Neutrophil (primary cell): Measurements from ENCODE around the gene GOSR2.
"Not testable (repeated sequence)": the region's sequence is repeated elsewhere in the genome, so short reads cannot be mapped to it uniquely, and the experiment has no call there.

Experiments used
- H3K27ac ChIP-seq: fragments of 200-600 bp; sonication (generic); 2 replicates; pipeline ENCODE4 v1.5.1; 2016; ENCODE audit warnings: mild to moderate bottlenecking, moderate library complexity
- H3K27me3 ChIP-seq: fragments of 200-600 bp; sonication (generic); 2 replicates; pipeline ENCODE4 v1.6.0; 2016; ENCODE audit warnings: mild to moderate bottlenecking
- H3K36me3 ChIP-seq: fragments of 200-600 bp; sonication (generic); 2 replicates; pipeline ENCODE4 v1.5.1; 2017
- H3K4me1 ChIP-seq, 2 experiments: fragments of 200-600 bp in 1 of 2; sonication (generic) in 1 of 2; 1 replicate in 1 of 2; 2 replicates in 1 of 2; pipeline versions ENCODE4 v1.5.1 to v1.6.1; 2013 to 2016; ENCODE audit warnings: low read depth in 1 of 2, low read length in 1 of 2, mild to moderate bottlenecking in 1 of 2, moderate library complexity in 1 of 2; ENCODE audit not compliant: control insufficient read depth in 1 of 2, insufficient read depth in 1 of 2
- H3K4me3 ChIP-seq, 2 experiments: fragments of 200-600 bp in 1 of 2; sonication (generic) in 1 of 2; 1 replicate in 1 of 2; 2 replicates in 1 of 2; pipeline ENCODE4 v1.5.1; 2013 to 2016; ENCODE audit warnings: low read depth in 1 of 2, low read length in 1 of 2, mild to moderate bottlenecking in 1 of 2, moderate library complexity in 1 of 2
- H3K9me3 ChIP-seq: fragments of 200-600 bp; sonication (generic); 2 replicates; pipeline ENCODE4 v1.5.1; 2016
- TF ChIP-seq, protein P1 (sequence below): fragments of 200-600 bp; sonication (generic); IDR thresholded peaks from 2 replicates; pipeline ENCODE4 v1.5.1; 2016; ENCODE audit warnings: antibody characterized with exemption

The GOSR2 gene

DNA sequence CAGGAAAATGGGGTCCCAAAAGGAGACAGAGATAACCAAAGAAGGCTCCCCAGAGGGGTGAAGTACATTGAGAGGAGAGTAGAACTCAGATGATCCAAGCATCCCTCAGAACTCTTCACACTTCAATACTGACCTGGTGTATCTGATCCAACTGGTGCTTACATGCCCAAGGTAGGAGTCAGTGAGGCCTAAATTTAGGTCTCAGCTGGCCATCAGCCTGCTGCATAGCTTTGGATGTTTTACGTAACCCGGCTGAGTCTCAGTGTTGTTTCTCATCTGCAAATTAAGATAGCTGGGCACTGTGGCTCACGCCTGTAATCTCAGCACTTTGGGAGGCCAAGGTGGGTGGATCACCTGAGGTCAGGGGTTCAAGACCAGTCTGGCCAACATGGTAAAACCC is 11.6 kb upstream of the GOSR2 start:
- H3K27me3 ChIP-seq, result peaks cover 6% of the 10 kb centered on the region
- TF ChIP-seq, protein P1, sequence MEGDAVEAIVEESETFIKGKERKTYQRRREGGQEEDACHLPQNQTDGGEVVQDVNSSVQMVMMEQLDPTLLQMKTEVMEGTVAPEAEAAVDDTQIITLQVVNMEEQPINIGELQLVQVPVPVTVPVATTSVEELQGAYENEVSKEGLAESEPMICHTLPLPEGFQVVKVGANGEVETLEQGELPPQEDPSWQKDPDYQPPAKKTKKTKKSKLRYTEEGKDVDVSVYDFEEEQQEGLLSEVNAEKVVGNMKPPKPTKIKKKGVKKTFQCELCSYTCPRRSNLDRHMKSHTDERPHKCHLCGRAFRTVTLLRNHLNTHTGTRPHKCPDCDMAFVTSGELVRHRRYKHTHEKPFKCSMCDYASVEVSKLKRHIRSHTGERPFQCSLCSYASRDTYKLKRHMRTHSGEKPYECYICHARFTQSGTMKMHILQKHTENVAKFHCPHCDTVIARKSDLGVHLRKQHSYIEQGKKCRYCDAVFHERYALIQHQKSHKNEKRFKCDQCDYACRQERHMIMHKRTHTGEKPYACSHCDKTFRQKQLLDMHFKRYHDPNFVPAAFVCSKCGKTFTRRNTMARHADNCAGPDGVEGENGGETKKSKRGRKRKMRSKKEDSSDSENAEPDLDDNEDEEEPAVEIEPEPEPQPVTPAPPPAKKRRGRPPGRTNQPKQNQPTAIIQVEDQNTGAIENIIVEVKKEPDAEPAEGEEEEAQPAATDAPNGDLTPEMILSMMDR, result no peak
- no peaks in the 10 kb centered on the region for H3K9me3 ChIP-seq
- H3K4me3 ChIP-seq, result no peak overlapping the region
- peaks cover 1 to 4% of the 10 kb centered on the region in 2 experiments for H3K4me1 ChIP-seq
- no peak overlapping the region for H3K27ac ChIP-seq
- no peaks in the 10 kb centered on the region for H3K36me3 ChIP-seq

DNA sequence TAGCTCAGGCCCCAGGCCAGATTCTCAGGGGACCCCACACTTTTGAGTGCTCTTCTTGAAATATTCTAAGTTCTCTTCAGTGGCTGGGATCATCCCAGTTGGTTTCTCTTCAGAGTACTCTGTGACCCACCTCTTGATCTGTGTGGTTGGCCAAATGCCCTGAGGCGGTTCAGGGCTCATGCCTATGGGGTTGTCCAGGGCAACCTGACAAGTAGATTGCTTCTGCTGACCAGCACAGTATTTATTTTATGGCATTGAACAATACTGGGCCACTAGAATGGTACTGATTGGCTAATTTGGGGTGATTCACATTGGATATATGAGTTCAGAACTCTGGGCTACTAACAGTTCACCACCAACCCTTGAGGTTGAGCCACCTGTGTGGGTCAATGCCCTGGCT is 7.4 kb upstream of the GOSR2 start:
- Histone ChIP-seq H3K4me3 (no peak overlapping the region), H3K9me3 (no peaks in the 10 kb centered on the region), H3K27ac (no peak overlapping the region), H3K27me3 (peaks cover 14% of the 10 kb centered on the region), H3K4me1 (no peaks in the 10 kb centered on the region), H3K36me3 (no peaks in the 10 kb centered on the region)
- TF ChIP-seq, protein P1, result no peak

DNA sequence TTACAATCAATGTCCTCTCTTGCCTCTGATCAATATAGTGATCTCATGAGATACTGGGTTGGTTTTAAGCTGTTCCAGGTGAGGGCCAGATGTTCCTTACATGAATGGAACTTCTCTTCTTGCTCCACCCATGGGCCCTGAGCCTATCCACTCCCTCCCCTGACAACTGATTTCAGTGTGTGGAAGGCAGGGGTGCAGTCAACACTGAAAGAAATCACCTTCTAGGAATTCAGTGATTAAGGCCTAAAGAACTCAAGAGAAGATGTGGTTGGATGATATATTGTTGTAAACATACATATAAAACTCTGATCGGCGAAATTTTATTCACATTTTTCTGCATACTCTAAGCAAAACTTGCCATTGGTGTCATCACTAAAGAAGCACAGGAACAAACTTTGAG is 6.7 kb upstream of the GOSR2 start:
- Histone ChIP-seq H3K4me1 (no peaks in the 10 kb centered on the region), H3K27ac (no peak overlapping the region), H3K36me3 (no peaks in the 10 kb centered on the region), H3K9me3 (no peaks in the 10 kb centered on the region), H3K4me3 (no peak overlapping the region), H3K27me3 (peaks cover 18% of the 10 kb centered on the region)
- TF ChIP-seq, protein P1, result no peak

DNA sequence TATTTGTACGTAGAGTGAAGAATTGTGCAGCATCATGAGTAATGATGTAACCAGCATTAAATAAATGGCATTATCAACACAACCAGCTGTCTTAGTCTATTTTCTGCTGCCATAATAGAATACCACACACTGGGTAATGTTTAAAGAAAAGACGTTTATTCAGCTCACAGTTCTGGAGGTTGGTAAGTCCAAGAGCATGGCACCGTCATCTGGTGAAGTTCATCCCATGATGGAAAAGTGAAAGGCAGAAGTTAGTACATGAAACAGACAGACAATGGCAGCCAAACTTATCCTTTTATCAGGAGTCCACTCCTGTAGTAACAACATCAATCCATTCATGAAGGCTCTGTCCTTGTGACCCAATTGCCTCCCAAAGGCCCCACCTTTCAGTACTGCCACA is 6.3 kb upstream of the GOSR2 start:
- Histone ChIP-seq H3K4me1 (no peaks in the 10 kb centered on the region), H3K27ac (no peak overlapping the region), H3K9me3 (no peaks in the 10 kb centered on the region), H3K27me3 (peaks cover 18% of the 10 kb centered on the region), H3K36me3 (no peaks in the 10 kb centered on the region), H3K4me3 (no peak overlapping the region)
- TF ChIP-seq, protein P1, result no peak

DNA sequence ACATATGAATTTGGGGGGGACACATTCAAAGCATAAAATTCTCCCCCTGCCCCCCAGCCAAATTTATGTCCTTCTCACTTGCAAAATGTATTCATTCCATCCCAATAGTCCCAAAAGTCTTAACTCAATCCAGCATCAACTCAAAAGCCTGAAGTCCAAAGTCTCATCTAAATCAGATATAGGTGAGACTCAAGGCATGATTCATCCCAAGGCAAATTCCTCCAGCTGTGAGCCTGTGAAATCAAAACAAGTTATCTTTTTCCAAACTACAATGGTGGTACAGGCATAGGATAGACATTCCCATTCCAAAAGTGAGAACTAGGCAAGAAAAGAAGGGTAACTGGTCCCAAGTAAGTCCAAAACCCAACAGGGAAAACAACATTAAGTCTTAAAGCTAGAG is 5.9 kb upstream of the GOSR2 start:
- Histone ChIP-seq H3K27ac (no peak overlapping the region), H3K4me3 (no peak overlapping the region), H3K27me3 (peaks cover 16% of the 10 kb centered on the region), H3K36me3 (no peaks in the 10 kb centered on the region), H3K4me1 (no peaks in the 10 kb centered on the region), H3K9me3 (no peaks in the 10 kb centered on the region)
- TF ChIP-seq, protein P1, result no peak

DNA sequence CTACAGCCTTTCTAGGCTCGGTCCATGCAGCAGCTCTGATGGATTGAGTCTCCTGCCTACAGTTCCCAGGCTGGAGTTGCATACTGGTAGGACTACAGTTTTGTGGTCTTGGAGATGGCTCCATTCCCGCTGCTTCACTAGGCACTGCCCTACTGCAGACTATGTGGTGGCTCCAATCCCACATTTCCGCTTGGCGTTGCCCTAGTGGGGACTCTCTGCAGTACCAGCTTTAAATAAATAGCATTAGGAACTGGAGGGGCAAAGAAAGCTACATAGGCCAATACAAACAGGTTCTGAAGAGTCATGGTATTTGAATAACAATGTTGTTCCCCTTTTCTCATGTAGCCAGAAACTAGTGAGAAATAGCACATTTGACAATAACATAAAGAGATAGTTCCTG is 5.4 kb upstream of the GOSR2 start:
- Histone ChIP-seq H3K36me3 (no peaks in the 10 kb centered on the region), H3K4me1 (peaks cover 0 to 2% of the 10 kb centered on the region in 2 experiments), H3K4me3 (no peak overlapping the region), H3K27ac (no peak overlapping the region), H3K9me3 (no peaks in the 10 kb centered on the region), H3K27me3 (peaks cover 12% of the 10 kb centered on the region)
- TF ChIP-seq, protein P1, result no peak

DNA sequence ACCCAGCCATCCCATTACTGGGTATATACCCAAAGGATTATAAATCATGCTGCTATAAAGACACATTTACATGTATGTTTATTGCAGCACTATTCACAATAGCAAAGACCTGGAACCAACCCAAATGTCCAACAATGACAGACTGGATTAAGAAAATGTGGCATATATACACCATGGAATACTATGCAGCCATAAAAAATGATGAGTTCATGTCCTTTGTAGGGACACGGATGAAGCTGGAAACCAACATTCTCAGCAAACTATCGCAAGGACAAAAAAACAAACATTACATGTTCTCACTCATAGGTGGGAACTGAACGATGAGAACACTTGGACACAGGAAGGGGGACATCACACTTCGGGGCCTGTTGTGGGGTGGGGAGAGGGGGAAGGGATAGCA is 998 bp upstream of the GOSR2 start:
- Histone ChIP-seq H3K4me1 (peaks cover 12 to 15% of the 10 kb centered on the region in 2 experiments), H3K27me3 (peaks cover 11% of the 10 kb centered on the region)
- not testable (repeated sequence) for H3K36me3 ChIP-seq, H3K27ac ChIP-seq, H3K4me3 ChIP-seq, H3K9me3 ChIP-seq
